GM12891 (cell line): ENCODE data around the gene SCARB1.

Experiments used
- POLR2AphosphoS5 ChIP-seq: IDR thresholded peaks from 2 replicates; pipeline ENCODE4 v1.6.1; 2011; ENCODE audit warnings: low read depth, low read length, control low read depth
- TAF1 ChIP-seq: IDR thresholded peaks from 2 replicates; pipeline ENCODE4 v1.6.1; 2011; ENCODE audit warnings: low read depth, low read length, control low read depth

DNA sequence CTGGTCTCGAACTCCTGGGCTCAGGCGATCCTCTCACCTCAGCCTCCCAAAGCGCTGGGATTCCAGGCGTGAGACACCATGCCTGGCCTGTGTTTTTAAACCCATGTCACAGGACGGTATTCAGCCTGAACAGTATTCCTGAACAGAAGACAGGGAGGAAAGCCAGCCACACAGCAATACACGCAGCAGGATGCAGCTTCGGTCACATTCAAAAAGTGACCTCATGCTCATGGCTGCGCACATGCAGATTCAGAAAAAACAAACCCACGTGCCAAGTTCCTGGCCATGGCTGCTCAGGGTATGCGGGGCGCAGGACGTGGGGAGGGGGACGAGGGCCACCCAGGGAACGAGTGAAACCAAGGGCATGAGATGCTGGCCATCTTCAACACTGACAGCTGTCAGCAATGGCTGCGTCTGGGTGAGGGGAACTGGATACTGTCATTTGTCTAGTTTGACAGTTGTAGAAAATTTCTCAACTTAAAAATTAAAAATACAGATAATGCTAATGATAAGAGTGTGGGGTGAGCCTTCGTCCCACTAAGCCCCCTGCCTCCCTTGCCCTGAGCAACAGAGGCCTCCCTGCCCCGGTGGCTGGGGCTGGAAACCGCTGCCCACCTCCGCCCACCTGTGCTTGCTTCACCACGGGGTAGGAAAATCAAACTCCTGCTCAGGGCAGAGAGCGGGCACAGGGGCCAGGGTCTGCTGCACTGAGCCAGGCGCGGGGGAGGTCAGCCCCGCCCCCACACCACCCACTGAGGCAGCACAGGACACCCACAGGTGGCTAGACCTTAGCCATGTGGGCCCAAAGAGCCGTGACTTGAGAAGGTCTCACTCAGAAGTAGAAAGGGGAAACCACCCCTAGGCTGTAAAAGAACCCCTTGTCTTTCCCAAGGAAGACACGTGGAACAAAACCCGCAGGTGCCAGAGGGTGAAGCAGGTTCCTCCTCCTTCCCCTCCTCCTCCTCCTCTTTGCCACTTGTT, 84.2 kb downstream of the SCARB1 start:
- TF ChIP-seq POLR2AphosphoS5 = no peak
- TF ChIP-seq TAF1 = peak; percentile 25; the same call in 1 of the 2 replicates
